Motor neuron (in vitro differentiated cells): Measurements from ENCODE around the gene GRM1. TPM values are rescaled to one million over a fixed set of nuclear protein-coding genes. Genes with fewer than 3 reads are reported as not detected.
A peak's percentile ranks its signal among the peaks of the same experiment; 100 is the strongest.

Experiments
- ATAC-seq, 8 experiments: fragments of 200-7000 bp; cut with Tn5 transposase; replicated peaks in 6 of 8; 2 replicates each; pipeline ENCODE4 v1.8.0; 2021; ENCODE audit warnings: mild to moderate bottlenecking in 8 of 8, moderate library complexity in 8 of 8
- H3K27ac ChIP-seq, 2 donors: fragments of 250-450 bp; sonication (Bioruptor Pico); 2 replicates each; pipeline ENCODE4 v1.9.0; 2021; ENCODE audit warnings: antibody characterized with exemption in 2 of 2, mild to moderate bottlenecking in 2 of 2, moderate library complexity in 1 of 2
- H3K4me1 ChIP-seq, 2 donors: fragments of 250-450 bp; sonication (Bioruptor Pico); replicated peaks in 1 of 2; 2 replicates each; pipeline ENCODE4 v1.6.1; 2021; ENCODE audit warnings: antibody characterized with exemption in 2 of 2, mild to moderate bottlenecking in 2 of 2, moderate library complexity in 1 of 2
- H3K4me3 ChIP-seq, 5 donors: fragments of 250-450 bp; sonication (Bioruptor Pico); 2 replicates each; pipeline ENCODE4 v1.9.0; 2021; ENCODE audit warnings: antibody characterized with exemption in 5 of 5, mild to moderate bottlenecking in 5 of 5, moderate library complexity in 4 of 5
- WGBS, 10 experiments: fragments of 450-650 bp; shearing (Covaris generic); methylation state at CpG; one replicate each; pipeline ENCODE4 v1.0.0; 2022; 5-methylcytosine and 5-hydroxymethylcytosine counted together
- in situ Hi-C, 9 experiments: fragments of 400-800 bp; cut with MboI; loops; one replicate each; pipeline ENCODE4 v1.15.0; 2021; ENCODE audit warnings: low sequenced_read_pairs in 9 of 9, low pct_unique_long_range_greater_than_20kb in 2 of 9; ENCODE audit not compliant: unreplicated experiment in 9 of 9
- total RNA-seq, 8 experiments: library from RNA; unstranded; fragments of 300-600 nt; gene quantifications; 2 replicates each; pipeline versions ENCODE4 v1.2.3 to v1.2.4, GENCODE V29; 2022

GRM1 gene
- under 1 TPM; 0.18 to 1.00 (median 0.45) TPM for total RNA-seq

- Histone ChIP-seq H3K4me1 (no peaks in the 10 kb centered on the region), H3K4me3 (peak within 1 kb of the TSS; percentile 27 to 41 (median 32)), H3K27ac (no peak within 1 kb of the TSS)
- in situ Hi-C loops = loop anchor here in 2 of 9 experiments (25.0 kb wide), 2 partner anchors 508 to 683 kb away; partner anchors contain the start of gene RAB32 (in 2 of the 2)
- peak in 3 of 8 experiments; percentile 29 to 48 (median 35) for ATAC-seq
- 0 to 10% (median 3%) methylated on average over 1 to 16 of the region's 39 CpGs for WGBS, 10 experiments
Observed at GRCh38 chr6:146028851-146029572, at the start of gene GRM1. Gene GRM1, plus strand, starts transcription at chr6:146029062. Its CDS starts 456 bp downstream, at chr6:146029518.

- no peak for ATAC-seq
- Histone ChIP-seq H3K27ac (no peak overlapping the region), H3K4me3 (no peak overlapping the region), H3K4me1 (no peaks in the 10 kb centered on the region)
- in situ Hi-C loops = no loop called here
- WGBS, 10 experiments = 0 to 78% (median 58%) methylated on average over 1 of the region's 1 CpG; no CpG with 5 or more reads in 1 of the 10 experiments
Observed at GRCh38 chr6:146009338-146009737, 19.5 kb upstream of the GRM1 start.

- ATAC-seq = no peak
- Histone ChIP-seq H3K4me3 (no peak overlapping the region), H3K27ac (no peak overlapping the region), H3K4me1 (no peaks in the 10 kb centered on the region)
- in situ Hi-C loops = no loop called here
Observed at GRCh38 chr6:146014233-146014632, 14.6 kb upstream of the GRM1 start.

GRCh38 chr6:146017672-146018071, 11.2 kb upstream of the GRM1 start:
- no peaks in the 10 kb centered on the region for H3K4me1 ChIP-seq
- in situ Hi-C loops = no loop called here
- no peak overlapping the region for H3K27ac ChIP-seq
- H3K4me3 ChIP-seq = no peak overlapping the region
- ATAC-seq = no peak

- Histone ChIP-seq H3K27ac (no peak overlapping the region), H3K4me3 (no peak overlapping the region), H3K4me1 (no peaks in the 10 kb centered on the region)
- in situ Hi-C loops = loop anchor here in 2 of 9 experiments (25.0 kb wide), 2 partner anchors 510 to 685 kb away; partner anchors contain the start of gene RAB32 (in 2 of the 2)
- ATAC-seq = no peak
- 8 to 100% (median 80%) methylated on average over 1 to 3 of the region's 3 CpGs; no CpG with 5 or more reads in 3 of the 10 experiments for WGBS, 10 experiments
Observed at GRCh38 chr6:146026873-146027272, 2.0 kb upstream of the GRM1 start.

- Histone ChIP-seq H3K4me1 (no peaks in the 10 kb centered on the region), H3K27ac (no peak overlapping the region), H3K4me3 (peak overlapping the region; percentile 27 to 41 (median 32))
- in situ Hi-C loops = loop anchor here in 2 of 9 experiments (25.0 kb wide), 2 partner anchors 510 to 685 kb away; partner anchors contain the start of gene RAB32 (in 2 of the 2)
- ATAC-seq = peak in 6 of 8 experiments; percentile 61 to 93 (median 88)
- 0 to 27% (median 1%) methylated on average over 1 to 25 of the region's 31 CpGs; no CpG with 5 or more reads in 4 of the 10 experiments for WGBS, 10 experiments
Observed at GRCh38 chr6:146027586-146028251, 1.1 kb upstream of the GRM1 start.

GRCh38 chr6:146028252-146028795, 538 bp upstream of the GRM1 start:
- 0 to 40% (median 3%) methylated on average over 2 to 8 of the region's 19 CpGs; no CpG with 5 or more reads in 1 of the 10 experiments for WGBS, 10 experiments
- in situ Hi-C loops = loop anchor here in 2 of 9 experiments (25.0 kb wide), 2 partner anchors 509 to 684 kb away; partner anchors contain the start of gene RAB32 (in 2 of the 2)
- peak; percentile 72 to 100 (median 85) for ATAC-seq
- Histone ChIP-seq H3K27ac (no peak overlapping the region), H3K4me3 (peak overlapping the region; percentile 27 to 41 (median 32)), H3K4me1 (no peaks in the 10 kb centered on the region)

GRCh38 chr6:146029573-146030184, 817 bp downstream of the GRM1 start:
- Histone ChIP-seq H3K4me3 (peak overlapping the region in 4 of 5 donors; percentile 27 to 41 (median 34)), H3K27ac (no peak overlapping the region)
- in situ Hi-C loops = loop anchor here in 2 of 9 experiments (25.0 kb wide), 2 partner anchors 508 to 683 kb away; partner anchors contain the start of gene RAB32 (in 2 of the 2)

GRCh38 chr6:146032387-146032786, 3.5 kb downstream of the GRM1 start:
- ATAC-seq = no peak
- H3K4me1 ChIP-seq = no peaks in the 10 kb centered on the region
- in situ Hi-C loops = loop anchor here in 2 of 9 experiments (25.0 kb wide), 2 partner anchors 505 to 680 kb away; partner anchors contain the start of gene RAB32 (in 2 of the 2)
- 0 to 71% (median 42%) methylated on average over 1 to 4 of the region's 4 CpGs; no CpG with 5 or more reads in 2 of the 10 experiments for WGBS, 10 experiments
- H3K27ac ChIP-seq = no peak overlapping the region
- no peak overlapping the region for H3K4me3 ChIP-seq

More at GRCh38 chr6:146029573-146030184, 817 bp downstream of the GRM1 start:
- 0 to 61% (median 11%) methylated on average over 1 to 8 of the region's 25 CpGs; no CpG with 5 or more reads in 2 of the 10 experiments for WGBS, 10 experiments
- no peak for ATAC-seq
- H3K4me1 ChIP-seq = no peaks in the 10 kb centered on the region

GRCh38 chr6:146040360-146040759, 11.5 kb downstream of the GRM1 start:
- ATAC-seq = no peak
- no peak overlapping the region for H3K4me3 ChIP-seq
- no peak overlapping the region for H3K27ac ChIP-seq
- in situ Hi-C loops = loop anchor here in 2 of 9 experiments (25.0 kb wide), 2 partner anchors 497 to 672 kb away; partner anchors contain the start of gene RAB32 (in 2 of the 2)
- WGBS, 10 experiments = 0 to 100% (median 67%) methylated on average over 1 of the region's 1 CpG; no CpG with 5 or more reads in 1 of the 10 experiments
- no peaks in the 10 kb centered on the region for H3K4me1 ChIP-seq

- Histone ChIP-seq H3K4me1 (no peaks in the 10 kb centered on the region), H3K27ac (no peak overlapping the region), H3K4me3 (no peak overlapping the region)
- 0 to 80% (median 25%) methylated on average over 1 of the region's 1 CpG; no CpG with 5 or more reads in 4 of the 10 experiments for WGBS, 10 experiments
- in situ Hi-C loops = loop anchor here in 2 of 9 experiments (25.0 kb wide), 2 partner anchors 496 to 671 kb away; partner anchors contain the start of gene RAB32 (in 2 of the 2)
- ATAC-seq = peak in 4 of 8 experiments; percentile 49 to 90 (median 82)
Observed at GRCh38 chr6:146041282-146041681, 12.4 kb downstream of the GRM1 start.

- no peaks in the 10 kb centered on the region for H3K4me1 ChIP-seq
- no peak for ATAC-seq
- H3K27ac ChIP-seq = no peak overlapping the region
- WGBS, 10 experiments = 14 to 100% (median 82%) methylated on average over 1 to 2 of the region's 2 CpGs; no CpG with 5 or more reads in 1 of the 10 experiments
- in situ Hi-C loops = loop anchor here in 2 of 9 experiments (25.0 kb wide), 2 partner anchors 490 to 665 kb away; partner anchors contain the start of gene RAB32 (in 2 of the 2)
- no peak overlapping the region for H3K4me3 ChIP-seq
Observed at GRCh38 chr6:146047371-146047770, 18.5 kb downstream of the GRM1 start.
